A549 (cell line): Measurements from ENCODE around the gene GALP. TPM values are rescaled to one million over a fixed set of nuclear protein-coding genes. Genes with fewer than 3 reads are reported as not detected.

Experiments
- ATAC-seq, 2 experiments: fragments of 200-7000 bp in 1 of 2; fragments of >200 bp in 1 of 2; cut with Nextera tagmentation in 1 of 2; cut with Tn5 transposase in 1 of 2; 3 replicates each; pipeline versions ENCODE4 v1.8.0 to v1.9.1; 2018 to 2020; ENCODE audit warnings: mild to moderate bottlenecking in 1 of 2, moderate library complexity in 1 of 2
- CTCF ChIA-PET: fragments of 300-600 bp; sonication (Branson Sonifier 250); formaldehyde crosslinking; extraction: SDS; loops from one replicate; lab custom pipeline; 2021; ENCODE audit warnings: antibody characterized with exemption, inconsistent platforms; lab: Yijun Ruan, JAX
- POLR2A ChIA-PET: fragments of 350-600 bp; formaldehyde crosslinking; extraction: SDS; loops from one replicate; lab custom pipeline; 2021; ENCODE audit warnings: antibody characterized with exemption, inconsistent platforms; lab: Yijun Ruan, JAX
- DNase-seq, 2 experiments: peaks; one replicate each; pipeline versions ENCODE4 v3.0.0 to v3.0.0-alpha.2; 2011 to 2016; ENCODE audit warnings: low read depth in 1 of 2, low spot score in 1 of 2
- FAIRE-seq: peaks from 2 replicates; lab custom pipeline; 2011; peaks lifted over from hg19 to GRCh38; lab: Jason Lieb, UNC
- H3K27ac ChIP-seq, 2 experiments: fragments of >200 bp; sonication (Bioruptor Twin); formaldehyde crosslinking; 3 replicates each; pipeline ENCODE4 v1.5.1; 2016 to 2017
- H3K4me1 ChIP-seq: fragments of >200 bp; sonication (Bioruptor Twin); formaldehyde crosslinking; 3 replicates; pipeline ENCODE4 v1.6.1; 2016
- H3K4me2 ChIP-seq: fragments of >200 bp; sonication (Bioruptor Twin); formaldehyde crosslinking; 3 replicates; pipeline ENCODE4 v1.6.1; 2016
- H3K4me3 ChIP-seq: fragments of >200 bp; sonication (Bioruptor Twin); formaldehyde crosslinking; 3 replicates; pipeline ENCODE4 v1.5.1; 2016
- H3K9me3 ChIP-seq: fragments of >200 bp; sonication (Bioruptor Twin); formaldehyde crosslinking; 3 replicates; pipeline ENCODE4 v1.6.1; 2016
- ATOH8 ChIP-seq: fragments of 250-450 bp; sonication (Bioruptor Pico); IDR thresholded peaks from 2 replicates; pipeline ENCODE4 v1.5.0; 2020; ENCODE audit warnings: low read depth, mild to moderate bottlenecking, moderate library complexity
- CBX2 ChIP-seq: fragments of 200-600 bp; sonication (generic); IDR thresholded peaks from 2 replicates; pipeline ENCODE4 v1.6.1; 2016; ENCODE audit warnings: low read depth, mild to moderate bottlenecking, borderline replicate concordance
- EP300 ChIP-seq, 2 experiments: fragments of >200 bp; sonication (Bioruptor Twin); formaldehyde crosslinking; IDR thresholded peaks; 2 replicates in 1 of 2; 3 replicates in 1 of 2; pipeline ENCODE4 v1.6.1; 2016 to 2017
- ESRRA ChIP-seq: fragments of 150-350 bp; IDR thresholded peaks from 2 replicates; pipeline ENCODE4 v1.6.1; 2014; ENCODE audit warnings: mild to moderate bottlenecking, low read length, borderline replicate concordance
- FOSL2 ChIP-seq, 2 experiments: fragments of 450-650 bp in 1 of 2; fragments of >200 bp in 1 of 2; sonication (Bioruptor Twin) in 1 of 2; formaldehyde crosslinking; IDR thresholded peaks; 2 replicates each; pipeline versions ENCODE4 v1.5.0 to v1.6.1; 2016 to 2020; ENCODE audit warnings: mild to moderate bottlenecking in 1 of 2, moderate library complexity in 1 of 2
- HDAC2 ChIP-seq: fragments of 200-600 bp; sonication (generic); IDR thresholded peaks from 2 replicates; pipeline ENCODE4 v1.6.1; 2016
- HES2 ChIP-seq: fragments of >200 bp; sonication (Bioruptor Twin); formaldehyde crosslinking; IDR thresholded peaks from 2 replicates; pipeline ENCODE4 v1.6.1; 2016
- HOXB13 ChIP-seq: fragments of 250-450 bp; sonication (Bioruptor Pico); IDR thresholded peaks from 2 replicates; pipeline ENCODE4 v1.5.0; 2020; ENCODE audit warnings: low read depth, mild to moderate bottlenecking, moderate library complexity
- JUN ChIP-seq, 2 experiments: fragments of >200 bp; sonication (Bioruptor Twin); formaldehyde crosslinking; IDR thresholded peaks; 2 replicates in 1 of 2; 3 replicates in 1 of 2; pipeline ENCODE4 v1.6.1; 2016 to 2017
- KDM1A ChIP-seq: fragments of 200-600 bp; sonication (generic); IDR thresholded peaks from 2 replicates; pipeline ENCODE4 v1.6.1; 2016; ENCODE audit warnings: low read depth, mild to moderate bottlenecking
- MAFK ChIP-seq: fragments of 450-650 bp; IDR thresholded peaks from 2 replicates; pipeline ENCODE4 v1.6.1; 2014; ENCODE audit not compliant: partially characterized antibody
- MAX ChIP-seq: IDR thresholded peaks from 2 replicates; pipeline ENCODE4 v1.6.1; 2012
- MYC ChIP-seq: IDR thresholded peaks from 2 replicates; pipeline ENCODE4 v1.6.1; 2012; ENCODE audit warnings: mild to moderate bottlenecking, inconsistent platforms, low read length, improper control_type of control experiment, borderline replicate concordance
- NFE2L2 ChIP-seq: fragments of 150-350 bp; conservative IDR thresholded peaks from 2 replicates; pipeline ENCODE4 v1.6.1; 2014; ENCODE audit warnings: low read length
- NR3C1 ChIP-seq: fragments of >200 bp; sonication (Bioruptor Twin); formaldehyde crosslinking; IDR thresholded peaks from 3 replicates; pipeline ENCODE4 v1.6.1; 2017
- PBX3 ChIP-seq: IDR thresholded peaks from 2 replicates; pipeline ENCODE4 v1.6.1; 2012
- PHF8 ChIP-seq: fragments of 200-600 bp; sonication (generic); IDR thresholded peaks from 2 replicates; pipeline ENCODE4 v1.6.1; 2016; ENCODE audit warnings: low read depth, mild to moderate bottlenecking, antibody characterized with exemption, moderate library complexity, borderline replicate concordance
- POLR2A ChIP-seq: IDR thresholded peaks from 2 replicates; pipeline ENCODE4 v1.6.1; 2012; ENCODE audit warnings: mild to moderate bottlenecking, low read length
- POLR2AphosphoS2 ChIP-seq: conservative IDR thresholded peaks from 2 replicates; pipeline ENCODE4 v1.6.1; 2012; ENCODE audit warnings: low read length, improper control_type of control experiment, inconsistent platforms
- RAD21 ChIP-seq, 2 experiments: fragments of >200 bp in 1 of 2; sonication (Bioruptor Twin) in 1 of 2; formaldehyde crosslinking in 1 of 2; IDR thresholded peaks in 1 of 2; conservative IDR thresholded peaks in 1 of 2; 2 replicates in 1 of 2; 3 replicates in 1 of 2; pipeline ENCODE4 v1.6.1; 2012 to 2018; ENCODE audit warnings: inconsistent platforms in 1 of 2
- SMC3 ChIP-seq: fragments of >200 bp; sonication (Bioruptor Twin); formaldehyde crosslinking; IDR thresholded peaks from 3 replicates; pipeline ENCODE4 v1.6.1; 2018; ENCODE audit warnings: inconsistent platforms
- USF2 ChIP-seq: fragments of 450-650 bp; IDR thresholded peaks from 2 replicates; pipeline ENCODE4 v1.6.1; 2014; ENCODE audit warnings: antibody characterized with exemption
- ZFP36 ChIP-seq: fragments of 450-650 bp; IDR thresholded peaks from 2 replicates; pipeline ENCODE4 v1.6.1; 2014; ENCODE audit warnings: borderline replicate concordance; ENCODE audit not compliant: partially characterized antibody
- ZNF302 ChIP-seq: fragments of 250-450 bp; sonication (Bioruptor Pico); IDR thresholded peaks from 2 replicates; pipeline ENCODE4 v1.9.0; 2021; ENCODE audit warnings: inconsistent platforms, mild to moderate bottlenecking, moderate library complexity
- WGBS: methylation state at CpG from one replicate; pipeline ENCODE4 v1.1.6; 2017; ENCODE audit errors: missing lambda C conversion rate; 5-methylcytosine and 5-hydroxymethylcytosine counted together
- polyA plus RNA-seq, 4 experiments: library from polyadenylated mRNA; depleted of rRNA in 3 of 4; stranded (reverse); fragments of >200 nt; fragmentation: RNase III in 1 of 4; extraction: RNeasy Plus Mini Kit Qiagen cat#74134 plus additional on column Dnase treatment in 1 of 4; gene quantifications; 2 replicates in 3 of 4; 3 replicates in 1 of 4; pipeline ENCODE4 v1.2.3, GENCODE V29; 2011 to 2017

Gene GALP
- polyA plus RNA-seq, 2 of the 4 experiments (the other 2 are of a cell fraction), result not detected

GRCh38 chr19:56145698-56146097, 30.1 kb upstream of the GALP start:
- ATAC-seq, result no peak
- no peak overlapping the region for H3K27ac ChIP-seq
- DNase-seq, result no peak
- H3K9me3 ChIP-seq, result no peaks in the 10 kb centered on the region
- H3K4me2 ChIP-seq, result no peak overlapping the region
- CTCF ChIA-PET, result interaction anchor here (0.8 to 1.2 kb wide), 3 partner anchors 9 to 20 kb away, joined by 3 to 6 read pairs (median 3); no protein-coding TSS in a partner anchor
- no peak for FAIRE-seq
- POLR2A ChIA-PET, result interaction anchor here (0.7 kb wide), 1 partner anchor 24 kb away, joined by 3 read pairs; the partner anchor contains the start of gene ZNF787
- TF ChIP-seq MAX, result no peak
- no peak for TF ChIP-seq HOXB13
- no peak for TF ChIP-seq CBX2
- no peak for TF ChIP-seq HDAC2
- TF ChIP-seq FOSL2 (IDR thresholded peaks at IDR 0.05), result no peak
- no peak for TF ChIP-seq FOSL2 (CRISPR knock-in tag; IDR thresholded peaks at IDR 0.05)
- no peak for TF ChIP-seq PHF8
- no peak for TF ChIP-seq ESRRA
- no peak for TF ChIP-seq ATOH8
- TF ChIP-seq EP300 (IDR thresholded peaks at IDR 0.05), result no peak
- no peak for TF ChIP-seq PBX3
- TF ChIP-seq ZFP36, result no peak
- TF ChIP-seq RAD21 (conservative IDR thresholded peaks at IDR 0.05 in 1 of 2, IDR thresholded peaks at IDR 0.05 in 1 of 2), result no peak
- TF ChIP-seq MAFK, result no peak
- TF ChIP-seq NR3C1, result no peak
- TF ChIP-seq MYC, result no peak
- no peak for TF ChIP-seq POLR2AphosphoS2
- TF ChIP-seq, all 56 proteins: peak for 0
- Histone ChIP-seq H3K4me3 (no peak overlapping the region), H3K4me1 (peaks cover 10% of the 10 kb centered on the region; the same call in 2 of the 3 replicates)
- 87% methylated on average over 10 of the region's 10 CpGs for WGBS

GRCh38 chr19:56146904-56147303, 28.9 kb upstream of the GALP start:
- Histone ChIP-seq H3K9me3 (no peaks in the 10 kb centered on the region), H3K4me1 (peaks cover 7% of the 10 kb centered on the region; the same call in 2 of the 3 replicates), H3K4me2 (no peak overlapping the region), H3K4me3 (no peak overlapping the region), H3K27ac (no peak overlapping the region)
- DNase-seq (no peak), FAIRE-seq (no peak), ATAC-seq (0 out of 6 replicates have a peak, but pooled peaks of 1 of the 2 experiments have one; percentile 21)
- CTCF ChIA-PET, result no interaction called here
- WGBS, result 94% methylated on average over 31 of the region's 31 CpGs
- POLR2A ChIA-PET, result no interaction called here
- TF ChIP-seq MAX (no peak), ATOH8 (no peak), USF2 (no peak), NFE2L2 (no peak), HES2 (no peak), SMC3 (no peak), FOSL2 (IDR thresholded peaks at IDR 0.05) (no peak), FOSL2 (CRISPR knock-in tag; IDR thresholded peaks at IDR 0.05) (no peak), ZNF302 (CRISPR knock-in tag) (no peak), POLR2A (no peak), PBX3 (no peak), JUN (IDR thresholded peaks at IDR 0.05) (no peak), PHF8 (no peak), KDM1A (no peak), HOXB13 (no peak)
